ENCODE data around the gene EIF3L.

The EIF3L gene

GRCh38 chr22:37817705-37818408 is 31.4 kb upstream of the EIF3L start:
- DNase-seq (ENCODE audit: low read depth in 2 of 2): peak; percentile 67 to 72

DNA sequence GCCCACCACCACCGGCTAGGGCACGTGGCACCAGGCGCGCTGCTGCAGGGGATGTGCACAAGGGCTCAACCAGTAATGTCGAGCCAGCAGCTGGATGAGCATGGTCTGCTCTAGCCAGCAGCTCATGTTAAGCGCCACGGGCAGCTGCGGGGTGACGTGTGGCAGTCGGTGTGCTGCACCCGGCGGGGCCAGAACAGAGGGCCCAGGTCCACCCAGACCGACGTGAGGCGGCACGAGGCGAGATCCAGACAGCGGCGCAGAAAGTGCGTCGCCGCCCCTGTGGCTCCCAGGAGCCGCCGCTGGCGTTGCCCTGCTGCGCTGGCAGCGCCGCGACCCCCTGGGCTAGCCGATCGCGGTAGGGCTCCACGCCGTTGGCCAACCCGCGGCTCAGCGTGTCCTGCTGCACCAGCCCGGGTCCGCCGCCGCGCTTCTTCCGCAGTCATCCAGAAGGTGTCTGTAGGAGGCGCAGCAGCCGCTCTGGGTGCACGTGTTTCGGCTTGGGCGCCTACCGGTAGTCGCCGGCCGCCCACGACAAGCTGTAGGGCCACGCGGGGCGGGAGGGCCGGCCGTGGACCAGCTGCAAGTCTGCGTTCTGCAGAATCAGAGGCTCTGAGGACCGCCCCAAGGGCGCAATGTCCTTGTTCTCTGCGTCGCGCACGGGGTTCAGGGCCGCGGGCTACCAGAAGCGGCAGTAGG is 30.7 kb upstream of the EIF3L start:
- peak; percentile 48 to 51 for DNase-seq (ENCODE audit: low read depth in 2 of 2)

- DNase-seq (ENCODE audit: low read depth in 2 of 2): no peak
Measured at GRCh38 chr22:37819105-37819433, 30.1 kb upstream of the EIF3L start.

DNA sequence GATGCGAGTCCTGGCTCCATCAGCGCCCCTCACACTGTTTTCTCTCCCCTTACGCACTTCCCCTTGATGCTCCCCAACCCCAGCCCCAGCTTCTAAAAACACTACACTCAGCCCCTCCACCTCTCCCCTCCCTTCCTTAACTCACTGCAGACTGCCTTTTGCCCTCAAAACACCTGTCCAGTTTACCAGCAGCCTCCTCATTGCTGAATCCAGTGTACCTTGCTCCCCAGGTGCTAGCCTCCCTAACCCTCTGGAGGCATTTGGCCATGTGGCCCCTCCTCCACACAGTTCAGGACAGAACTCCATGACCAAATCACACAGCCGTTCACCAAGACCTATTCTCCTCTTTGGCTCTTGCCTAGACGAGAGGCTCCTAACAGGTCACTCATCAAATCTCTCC is 28.9 kb upstream of the EIF3L start:
- no peak for DNase-seq (ENCODE audit: low read depth in 2 of 2)

GRCh38 chr22:37822079-37822833 is 27.0 kb upstream of the EIF3L start:
- no peak for DNase-seq (ENCODE audit: low read depth in 2 of 2)

GRCh38 chr22:37823134-37823985 is 25.9 kb upstream of the EIF3L start, which contains the start of gene GALR3:
Gene GALR3, plus strand, starts transcription at chr22:37823382. Its CDS starts 25 bp downstream, at chr22:37823407.
- DNase-seq (ENCODE audit: low read depth in 2 of 2): no peak

GRCh38 chr22:37824674-37825641 is 24.3 kb upstream of the EIF3L start:
- no peak for DNase-seq (ENCODE audit: low read depth in 2 of 2)

DNA sequence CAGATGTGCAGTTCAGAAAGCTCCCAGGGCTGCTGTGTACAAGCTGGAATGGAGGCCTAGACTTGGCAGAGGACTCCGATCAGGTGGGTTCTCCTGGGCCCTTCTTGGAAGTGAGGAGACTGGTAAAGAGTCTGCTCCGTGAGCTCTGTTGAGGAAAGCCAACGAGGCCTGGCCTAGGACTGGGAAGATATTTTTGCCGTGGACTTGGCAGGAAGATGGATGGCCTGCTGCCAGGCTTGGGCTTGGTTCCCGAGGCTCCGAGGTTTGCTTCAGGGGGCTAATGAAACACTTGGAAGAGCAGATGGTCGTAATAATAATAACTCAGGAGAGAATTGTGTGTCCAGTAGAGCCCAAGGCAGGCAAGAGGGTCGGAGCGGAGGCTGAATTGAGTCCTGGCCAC is 22.2 kb upstream of the EIF3L start:
- DNase-seq (ENCODE audit: low read depth in 2 of 2): no peak

DNA sequence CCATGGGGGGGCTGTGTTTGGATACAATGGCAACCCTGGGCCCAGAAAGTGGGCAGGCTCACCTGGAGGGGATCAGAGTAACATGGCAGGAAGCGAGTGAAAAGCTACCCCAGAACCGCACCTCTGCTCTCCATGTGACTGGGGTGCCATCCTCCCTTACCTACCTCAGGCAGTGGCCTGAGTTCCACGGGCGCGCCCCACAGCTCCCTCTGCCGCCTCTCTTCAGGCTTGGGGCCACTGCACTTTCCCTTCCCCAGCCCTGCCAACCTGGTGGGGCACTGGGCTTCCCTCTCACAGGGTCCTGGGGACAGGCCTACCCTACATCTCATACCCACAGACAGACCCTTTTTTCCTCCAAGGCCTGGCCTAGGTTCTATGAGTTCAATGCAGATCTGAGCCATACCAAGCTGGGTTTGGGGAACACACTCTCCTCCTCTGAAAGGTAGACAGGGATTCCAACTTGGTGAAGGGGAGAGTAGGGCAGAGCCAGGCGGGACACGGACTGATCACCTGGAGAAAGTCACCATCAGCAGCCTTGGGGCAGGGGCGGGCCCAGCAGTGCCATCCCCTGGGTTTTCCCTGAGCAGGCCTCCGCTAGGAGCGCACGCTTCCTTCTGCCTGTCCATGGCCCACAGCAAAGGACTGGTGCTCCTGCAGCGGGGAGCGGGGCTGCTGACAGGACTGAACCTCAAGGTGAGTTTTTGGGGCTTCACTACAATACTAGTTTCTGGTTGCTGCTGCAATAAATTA is 19.0 kb upstream of the EIF3L start:
- no peak for DNase-seq (ENCODE audit: low read depth in 2 of 2)

GRCh38 chr22:37831472-37831871 is 17.7 kb upstream of the EIF3L start:
- DNase-seq (ENCODE audit: low read depth in 2 of 2): no peak

- DNase-seq (ENCODE audit: low read depth in 2 of 2): no peak
Measured at GRCh38 chr22:37832022-37832857, 17.0 kb upstream of the EIF3L start.

DNA sequence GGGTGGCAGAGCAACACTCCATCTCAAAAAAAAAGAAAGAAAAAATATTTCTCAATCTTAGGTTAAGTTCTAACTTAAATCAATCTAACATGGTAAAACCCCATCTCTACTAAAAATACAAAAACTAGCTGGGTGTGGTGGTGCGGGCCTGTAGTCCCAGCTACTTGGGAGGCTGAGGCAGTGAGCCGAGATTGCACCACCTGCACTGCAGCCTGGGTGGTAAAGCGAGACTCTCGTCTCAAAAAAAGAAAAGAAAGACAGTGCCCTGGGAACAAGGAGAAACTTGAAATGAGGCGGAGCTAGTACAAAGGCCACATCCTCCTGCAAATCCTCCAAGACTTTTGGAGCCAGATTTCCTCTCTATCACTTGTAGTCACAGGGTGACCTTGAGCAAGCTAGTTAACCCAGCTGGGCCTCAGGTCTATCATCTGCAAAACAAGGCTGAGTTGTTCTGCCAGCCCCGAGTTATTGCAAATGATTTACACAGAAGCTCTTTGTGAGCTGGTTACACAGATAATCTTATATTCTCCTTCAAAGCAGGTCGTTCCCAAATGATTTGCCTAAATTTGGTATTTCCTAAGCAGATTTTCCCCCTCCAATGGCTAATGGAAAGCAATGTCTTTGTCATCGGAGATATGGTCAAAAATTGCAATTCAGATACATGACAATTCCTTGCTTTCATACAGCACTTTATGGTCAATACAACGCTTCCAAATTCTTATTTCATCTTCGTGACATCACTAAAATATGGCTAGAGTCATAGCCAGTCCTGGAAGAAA is 7.0 kb upstream of the EIF3L start:
- DNase-seq (ENCODE audit: low read depth in 2 of 2): no peak

GRCh38 chr22:37843741-37844089 is 5.5 kb upstream of the EIF3L start:
- peak; percentile 22 to 44 for DNase-seq (ENCODE audit: low read depth in 2 of 2)

GRCh38 chr22:37844904-37845329 is 4.3 kb upstream of the EIF3L start:
- no peak for DNase-seq (ENCODE audit: low read depth in 2 of 2)

- no peak for DNase-seq (ENCODE audit: low read depth in 2 of 2)
Measured at GRCh38 chr22:37846433-37846832, 2.8 kb upstream of the EIF3L start.

- no peak for DNase-seq (ENCODE audit: low read depth in 2 of 2)
Measured at GRCh38 chr22:37848587-37849088, 581 bp upstream of the EIF3L start.

DNA sequence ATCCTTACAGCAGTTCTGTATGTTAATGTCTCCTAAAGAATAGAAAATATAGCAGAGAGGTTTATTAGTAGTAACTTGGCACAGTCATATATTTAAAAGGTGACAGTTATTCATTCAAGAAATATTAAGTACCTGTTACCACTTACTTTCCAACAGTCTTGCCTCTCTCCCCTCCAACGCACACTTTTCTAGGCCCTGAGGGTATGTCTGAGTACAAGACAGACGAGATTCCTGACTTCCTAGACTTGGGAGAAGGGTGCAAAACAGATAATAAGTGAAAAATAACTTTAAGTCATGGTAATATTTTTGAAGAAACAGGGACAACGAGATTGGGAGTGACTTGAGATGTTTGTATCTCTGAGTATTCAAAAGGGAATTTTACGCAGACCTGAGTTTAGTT is 1.6 kb downstream of the EIF3L start:
- no peak for DNase-seq (ENCODE audit: low read depth in 2 of 2)

- DNase-seq (ENCODE audit: low read depth in 2 of 2): no peak
Measured at GRCh38 chr22:37852418-37852817, 3.2 kb downstream of the EIF3L start.

Measured in stimulated activated CD8-positive, alpha-beta memory T cell treated with anti-CD3 and anti-CD28 coated beads, Interleukin-15, amount 100 ng/mL, for 48 hours (primary cell).